AG04449 (cell line): ENCODE measurements around the gene PDP2.
A peak's percentile ranks its signal among the peaks of the same experiment; 100 is the strongest.
"Not testable (repeated sequence)": the region's sequence is repeated elsewhere in the genome, so short reads cannot be mapped to it uniquely, and the experiment has no call there.

ENCODE experiments used
- CTCF ChIA-PET: fragments of 350-600 bp; formaldehyde crosslinking; extraction: SDS; loops from one replicate; lab custom pipeline; 2021; ENCODE audit warnings: antibody characterized with exemption; lab: Yijun Ruan, JAX
- POLR2A ChIA-PET: fragments of 400-600, 350-600 bp; formaldehyde crosslinking; extraction: SDS; loops from one replicate; lab custom pipeline; 2020; ENCODE audit warnings: antibody characterized with exemption, inconsistent platforms; lab: Yijun Ruan, JAX
- DNase-seq: peaks from one replicate; pipeline ENCODE4 v3.0.0-alpha.2; 2010; ENCODE audit warnings: low read depth, low spot score
- H3K4me3 ChIP-seq: 2 replicates; pipeline ENCODE4 v1.5.1; 2011; ENCODE audit warnings: low read depth, mild to moderate bottlenecking, control low read depth, low read length
- CTCF ChIP-seq: IDR thresholded peaks from one replicate; pipeline ENCODE4 v1.5.1; 2011; ENCODE audit warnings: mild to moderate bottlenecking, moderate library complexity, low read length, control low read depth, inconsistent platforms; ENCODE audit not compliant: insufficient read depth; ENCODE audit errors: missing control alignments

PDP2 gene

GRCh38 chr16:66934138-66934838 is 54.0 kb downstream of the PDP2 start, which contains the start of gene CIAO2B:
CIAO2B (minus strand) TSS chr16:66934402; CDS start chr16:66934364, 38 bp downstream.
- POLR2A ChIA-PET = interaction anchor here (0.6 kb wide), 1 partner anchor 39 kb away, joined by 3 read pairs; no protein-coding TSS in a partner anchor
- peak within 1 kb of the TSS; percentile 97 for H3K4me3 ChIP-seq
- no peak for DNase-seq
- CTCF ChIA-PET = interaction anchor here (1.0 to 2.4 kb wide), 4 partner anchors 9 to 39 kb away, joined by 3 to 16 read pairs (median 4); no protein-coding TSS in a partner anchor
- TF ChIP-seq CTCF = no peak

- CTCF ChIA-PET = interaction anchor here (1.0 to 2.4 kb wide), 3 partner anchors 8 to 40 kb away, joined by 3 to 16 read pairs (median 6); no protein-coding TSS in a partner anchor
- peak overlapping the region; percentile 97 for H3K4me3 ChIP-seq
- POLR2A ChIA-PET = interaction anchor here (0.6 kb wide), 1 partner anchor 40 kb away, joined by 3 read pairs; no protein-coding TSS in a partner anchor
- not testable (repeated sequence) for DNase-seq
These were observed 54.6 kb downstream of the PDP2 start for GRCh38 chr16:66934839-66935313.

- peak within 1 kb of the TSS; percentile 97 for H3K4me3 ChIP-seq
- DNase-seq = no peak
- CTCF ChIA-PET = interaction anchor here (1.2 to 1.6 kb wide), 4 partner anchors 10 to 45 kb away, joined by 3 to 10 read pairs (median 4); no protein-coding TSS in a partner anchor
- TF ChIP-seq CTCF = no peak
- POLR2A ChIA-PET = no interaction called here
These were observed 55.1 kb downstream of the PDP2 start, which contains the start of gene CES2 for GRCh38 chr16:66935314-66936011. CES2 (plus strand) TSS chr16:66935516; CDS start chr16:66935636, 120 bp downstream.

DNA sequence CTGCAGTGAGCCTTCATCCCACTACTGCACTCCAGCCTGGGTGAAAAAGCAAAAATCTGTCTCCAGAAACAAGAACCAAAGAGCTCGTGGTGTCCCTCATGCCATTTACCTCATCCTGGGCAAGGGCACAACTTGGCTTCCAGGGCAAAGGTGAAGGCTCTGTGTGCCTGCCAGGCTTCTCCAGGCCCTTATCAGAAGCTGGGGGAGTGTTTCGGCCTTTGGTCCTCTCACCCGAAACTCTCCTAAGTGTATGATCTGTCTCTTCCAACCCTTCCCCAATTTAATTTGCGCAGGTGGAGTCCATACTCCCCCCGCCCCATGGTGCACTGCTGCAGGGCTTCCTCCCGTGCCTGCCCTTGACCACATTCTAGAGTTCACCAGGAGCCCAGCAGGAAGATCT is 56.1 kb downstream of the PDP2 start:
- POLR2A ChIA-PET = no interaction called here
- CTCF ChIA-PET = interaction anchor here (0.8 to 1.6 kb wide), 5 partner anchors 9 to 46 kb away, joined by 3 to 10 read pairs (median 3); no protein-coding TSS in a partner anchor
- DNase-seq = no peak
- TF ChIP-seq CTCF = no peak
- H3K4me3 ChIP-seq = peak overlapping the region; percentile 97

DNA sequence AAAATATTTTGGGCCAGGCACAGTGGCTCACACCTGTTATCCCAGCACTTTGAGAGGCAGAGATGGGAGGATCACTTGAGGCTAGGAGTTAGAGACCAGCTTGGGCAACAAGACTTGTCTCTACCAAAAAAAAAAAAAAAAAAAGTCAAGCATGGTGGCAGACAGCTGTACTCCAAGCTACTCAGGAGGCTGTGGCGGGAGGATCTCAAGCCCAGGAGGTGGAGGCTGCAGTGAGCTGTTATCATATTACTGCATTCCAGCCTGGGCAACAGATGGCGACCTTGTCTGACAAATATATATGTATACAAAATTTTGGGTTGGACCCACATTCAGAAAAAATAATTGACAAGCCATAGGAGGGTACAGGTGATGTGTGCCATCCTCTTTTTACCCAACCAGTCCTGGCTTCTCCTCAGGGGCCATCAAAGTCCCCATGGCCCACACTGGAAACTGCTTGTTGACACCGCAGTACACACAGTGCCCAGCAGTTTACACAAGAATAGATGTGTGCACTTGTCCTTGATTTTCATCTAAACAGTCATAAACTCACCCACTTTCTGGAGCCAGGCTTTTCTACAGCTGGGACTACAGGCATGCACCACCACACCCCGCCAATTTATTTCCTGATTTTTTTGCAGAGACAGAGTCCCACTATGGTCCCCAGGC is 56.7 kb downstream of the PDP2 start:
- ChIA-PET CTCF (interaction anchor here (0.8 to 1.7 kb wide), 6 partner anchors 9 to 46 kb away, joined by 3 to 10 read pairs (median 4); no protein-coding TSS in a partner anchor), POLR2A (no interaction called here)
- no peak for DNase-seq
- no peak overlapping the region for H3K4me3 ChIP-seq
- no peak for TF ChIP-seq CTCF

GRCh38 chr16:66937725-66938337 is 57.5 kb downstream of the PDP2 start:
- POLR2A ChIA-PET = no interaction called here
- no peak for TF ChIP-seq CTCF
- DNase-seq = no peak
- H3K4me3 ChIP-seq = no peak overlapping the region
- CTCF ChIA-PET = interaction anchor here (1.1 to 1.7 kb wide), 3 partner anchors 10 to 247 kb away, joined by 3 to 7 read pairs (median 3); no protein-coding TSS in a partner anchor
